Esophagus muscularis mucosa (tissue), 4 donors: ENCODE data around the gene NDST1.

Experiments
- EP300 ChIP-seq: sonication (generic); formaldehyde crosslinking; IDR thresholded peaks from one replicate; pipeline ENCODE4 v1.6.1; 2017; ENCODE audit warnings: antibody characterized with exemption
- POLR2AphosphoS5 ChIP-seq, 2 donors: sonication (generic); formaldehyde crosslinking; IDR thresholded peaks; one replicate each; pipeline ENCODE4 v1.6.1; 2017; ENCODE audit warnings: antibody characterized with exemption in 2 of 2
- TF ChIP-seq, protein P1 (sequence below), 3 experiments: fragments of 200-600 bp in 2 of 3; fragments of 450-650 bp in 1 of 3; sonication (generic) in 2 of 3; IDR thresholded peaks; one replicate each; pipeline ENCODE4 v1.5.1; 2017 to 2019; ENCODE audit warnings: antibody characterized with exemption in 3 of 3, mild to moderate bottlenecking in 2 of 3, moderate library complexity in 1 of 3

- TF ChIP-seq, protein P1, sequence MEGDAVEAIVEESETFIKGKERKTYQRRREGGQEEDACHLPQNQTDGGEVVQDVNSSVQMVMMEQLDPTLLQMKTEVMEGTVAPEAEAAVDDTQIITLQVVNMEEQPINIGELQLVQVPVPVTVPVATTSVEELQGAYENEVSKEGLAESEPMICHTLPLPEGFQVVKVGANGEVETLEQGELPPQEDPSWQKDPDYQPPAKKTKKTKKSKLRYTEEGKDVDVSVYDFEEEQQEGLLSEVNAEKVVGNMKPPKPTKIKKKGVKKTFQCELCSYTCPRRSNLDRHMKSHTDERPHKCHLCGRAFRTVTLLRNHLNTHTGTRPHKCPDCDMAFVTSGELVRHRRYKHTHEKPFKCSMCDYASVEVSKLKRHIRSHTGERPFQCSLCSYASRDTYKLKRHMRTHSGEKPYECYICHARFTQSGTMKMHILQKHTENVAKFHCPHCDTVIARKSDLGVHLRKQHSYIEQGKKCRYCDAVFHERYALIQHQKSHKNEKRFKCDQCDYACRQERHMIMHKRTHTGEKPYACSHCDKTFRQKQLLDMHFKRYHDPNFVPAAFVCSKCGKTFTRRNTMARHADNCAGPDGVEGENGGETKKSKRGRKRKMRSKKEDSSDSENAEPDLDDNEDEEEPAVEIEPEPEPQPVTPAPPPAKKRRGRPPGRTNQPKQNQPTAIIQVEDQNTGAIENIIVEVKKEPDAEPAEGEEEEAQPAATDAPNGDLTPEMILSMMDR (IDR thresholded peaks at IDR 0.05), result no peak
- TF ChIP-seq POLR2AphosphoS5 (IDR thresholded peaks at IDR 0.05) (no peak), EP300 (no peak)
Measured at GRCh38 chr5:150514708-150515211, 6.8 kb downstream of the NDST1 start.
